OCI-M2 (cell line): ENCODE results near the gene CDH23.

Source experiments
- DNase-seq: peaks from one replicate; lab custom pipeline; 2025; ENCODE audit not compliant: unreplicated experiment; lab: John Stamatoyannopoulos, UW

CDH23 gene

DNA sequence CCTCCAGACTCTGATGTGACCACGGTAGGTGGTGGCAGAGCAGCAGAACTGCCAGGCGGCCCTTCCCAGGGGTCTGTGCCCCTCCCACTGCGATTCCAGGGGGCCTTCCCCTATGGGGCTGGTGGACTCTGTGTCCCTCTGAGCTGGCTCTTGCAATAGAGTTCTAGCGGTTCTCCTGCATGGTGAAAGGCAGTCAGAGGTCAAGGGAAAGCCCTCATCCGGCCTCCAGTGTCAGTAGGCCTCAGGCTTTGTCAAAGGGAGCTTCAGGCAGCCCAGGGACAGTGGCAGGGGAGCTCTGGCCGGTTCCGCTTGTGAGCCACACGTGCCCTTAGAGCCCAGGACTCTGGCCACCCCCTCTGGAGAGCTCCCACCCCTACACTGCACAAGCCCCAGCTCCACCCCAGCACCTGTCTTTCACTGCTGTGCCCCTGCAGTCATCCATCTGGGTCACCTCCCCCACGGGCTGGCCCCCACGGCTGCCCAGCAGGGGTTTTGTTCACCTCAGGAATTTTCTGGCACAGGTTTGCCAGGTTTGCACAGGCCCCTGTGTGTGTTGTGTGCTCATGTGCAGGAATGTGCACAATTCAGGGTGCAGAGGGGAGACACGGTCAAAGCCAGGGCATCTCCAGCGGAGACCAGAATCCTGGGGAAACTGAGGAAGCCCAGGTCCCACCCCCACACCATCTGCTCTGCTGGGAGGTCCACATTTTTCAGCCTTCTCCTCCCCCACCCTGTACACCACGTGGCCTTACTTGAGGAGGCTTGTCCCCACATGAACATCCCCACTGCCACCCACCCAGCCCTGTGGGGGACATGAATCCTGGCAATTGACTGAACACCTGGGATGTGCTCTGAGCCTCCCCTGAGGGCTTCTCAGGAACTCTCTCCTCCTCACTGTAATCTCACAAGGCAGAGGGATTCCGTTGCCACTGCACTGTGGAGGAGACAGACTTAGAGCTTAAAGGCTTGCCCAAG is 299.1 kb downstream of the CDH23 start:
- no peak for DNase-seq

DNA sequence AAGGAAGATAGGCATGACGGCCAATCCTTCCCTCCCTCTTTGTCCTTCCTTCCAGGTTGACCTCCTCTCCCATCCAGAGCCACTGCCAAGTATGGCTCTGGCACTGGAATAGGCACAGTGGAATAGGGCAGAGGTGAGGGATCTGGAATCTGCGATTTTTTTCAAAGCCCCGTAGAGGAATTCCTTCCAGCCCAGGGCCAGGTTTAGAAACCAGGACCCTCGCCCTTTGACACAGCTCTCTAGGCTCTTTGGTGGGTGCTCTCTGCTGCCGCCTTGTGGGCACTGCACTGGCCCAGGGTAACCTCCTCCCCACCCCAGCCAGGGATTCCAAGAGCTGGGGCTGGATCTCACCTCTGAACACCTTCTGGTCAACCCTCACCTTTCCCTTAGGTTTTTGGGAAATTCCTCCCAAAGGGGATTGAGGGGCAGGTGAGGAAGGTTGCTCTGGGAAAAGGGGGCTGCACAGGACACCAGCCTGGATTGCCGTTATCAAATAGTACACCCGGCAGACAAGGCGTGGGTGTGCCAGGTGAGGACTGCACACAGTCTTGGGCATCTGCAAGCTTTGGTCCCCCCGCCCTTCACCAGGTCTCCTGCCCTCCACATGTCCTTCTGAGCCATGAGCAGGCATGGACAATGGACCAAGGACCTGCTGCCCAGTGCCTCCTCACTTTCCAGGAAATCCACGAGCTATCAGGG is 300.1 kb downstream of the CDH23 start:
- no peak for DNase-seq

DNA sequence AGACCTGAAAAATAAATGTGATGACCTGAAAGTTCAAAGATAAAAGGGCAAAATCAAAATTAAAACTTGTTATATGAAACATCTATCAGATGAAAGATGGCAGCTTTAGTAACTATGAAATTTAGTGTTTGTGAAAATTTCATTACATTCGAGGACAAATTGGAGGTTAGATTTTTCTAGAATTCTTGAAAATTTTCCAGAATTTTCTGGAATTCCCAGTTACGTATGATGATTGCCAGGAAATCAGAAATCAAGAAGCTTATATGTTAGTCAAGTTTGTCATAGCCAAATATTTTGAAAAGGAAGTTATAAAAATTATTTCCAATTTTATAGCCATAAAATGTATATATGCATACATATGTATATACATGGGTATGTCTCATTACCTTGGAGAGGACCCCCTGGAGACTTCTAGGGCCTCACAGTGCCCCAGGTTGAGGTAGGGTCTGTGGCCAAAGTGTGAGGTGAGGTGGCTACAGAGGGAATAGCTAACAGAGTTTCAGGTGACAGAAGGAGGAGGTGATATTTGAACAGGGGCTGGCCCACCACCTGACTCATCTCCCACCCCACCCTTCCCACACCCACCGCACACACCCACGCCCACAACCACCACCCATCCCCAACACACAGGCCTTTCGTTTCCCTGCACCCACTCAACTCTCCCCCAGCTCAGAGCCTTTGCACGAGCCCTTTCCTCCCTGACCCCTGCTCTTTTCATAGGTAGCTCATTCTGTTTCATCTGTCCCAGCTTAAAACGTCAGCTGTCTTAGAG is 301.4 kb downstream of the CDH23 start:
- DNase-seq: no peak

- DNase-seq: no peak
These were observed 302.0 kb downstream of the CDH23 start for GRCh38 chr10:71698737-71699136.

GRCh38 chr10:71700731-71701368 is 304.1 kb downstream of the CDH23 start:
- DNase-seq: no peak

- no peak for DNase-seq
These were observed 304.9 kb downstream of the CDH23 start for GRCh38 chr10:71701496-71702132.

GRCh38 chr10:71703577-71703976 is 306.9 kb downstream of the CDH23 start:
- no peak for DNase-seq

- DNase-seq: no peak
These were observed 308.1 kb downstream of the CDH23 start for GRCh38 chr10:71704816-71705215.

- no peak for DNase-seq
These were observed 308.9 kb downstream of the CDH23 start for GRCh38 chr10:71705582-71705981.

DNA sequence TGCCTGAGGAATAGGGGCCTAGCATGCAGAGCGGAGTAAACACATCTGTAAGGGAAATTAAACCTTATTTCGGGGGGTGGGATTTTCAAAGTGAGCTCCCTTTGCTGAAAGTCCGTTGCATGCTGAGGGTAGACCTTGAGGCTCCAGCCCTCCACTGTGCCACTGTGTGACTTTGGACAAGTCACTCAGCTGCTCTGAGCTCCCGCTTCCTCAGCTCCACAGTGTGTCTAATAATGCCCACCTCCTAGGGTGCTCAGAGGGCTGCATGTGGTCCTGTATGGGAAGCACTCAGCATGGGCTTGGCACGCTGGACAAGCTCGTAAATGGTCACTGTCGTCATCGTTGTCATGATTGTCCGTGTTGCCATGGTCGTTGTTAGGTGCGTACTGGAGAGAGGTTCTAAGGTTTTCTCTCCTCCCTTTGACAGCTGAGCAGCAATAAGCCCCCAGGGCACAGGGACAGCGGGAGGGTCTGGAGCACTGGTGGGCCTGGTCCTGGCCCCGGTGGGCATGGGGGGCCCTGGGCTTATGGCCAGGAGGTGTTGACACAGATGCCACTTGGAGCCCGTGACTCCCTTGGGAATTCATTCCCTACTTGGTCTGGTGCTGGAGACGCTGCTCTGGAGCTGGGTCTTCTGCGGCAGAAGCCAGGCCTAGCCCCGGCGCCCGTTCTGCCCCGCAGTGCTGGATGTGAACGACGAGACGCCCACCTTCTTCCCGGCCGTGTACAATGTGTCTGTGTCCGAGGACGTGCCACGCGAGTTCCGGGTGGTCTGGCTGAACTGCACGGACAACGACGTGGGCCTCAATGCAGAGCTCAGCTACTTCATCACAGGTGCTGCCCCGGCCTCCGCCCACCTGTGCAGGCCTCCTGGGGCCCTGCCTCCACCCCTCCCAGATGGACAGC is 309.7 kb downstream of the CDH23 start:
- no peak for DNase-seq

DNA sequence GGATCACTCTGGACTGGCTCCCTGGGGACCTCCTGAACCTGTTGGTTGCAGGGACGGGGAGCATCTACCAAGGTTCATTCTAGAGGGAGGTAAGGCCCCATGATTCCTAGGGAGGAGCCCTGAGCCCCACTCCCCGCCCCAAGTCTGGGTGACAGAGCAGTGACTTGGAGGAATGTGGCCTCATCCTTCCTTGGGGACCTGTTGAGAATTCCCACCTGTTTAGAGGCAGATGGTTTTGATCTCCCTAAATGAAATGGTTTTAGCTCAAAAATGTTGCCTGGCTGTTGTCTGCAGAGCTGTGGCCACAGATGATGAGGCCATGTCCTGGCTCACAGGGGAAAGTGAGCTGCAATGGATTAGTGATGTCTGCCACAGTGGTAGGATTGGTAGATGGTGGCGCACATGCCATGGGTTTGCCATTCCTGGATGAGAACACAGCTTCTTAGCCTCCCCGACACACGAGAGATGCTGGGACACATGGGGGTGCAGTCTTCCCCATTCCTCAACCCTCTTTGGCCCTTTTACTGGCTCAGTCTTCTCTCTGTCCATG is 310.6 kb downstream of the CDH23 start:
- no peak for DNase-seq

DNA sequence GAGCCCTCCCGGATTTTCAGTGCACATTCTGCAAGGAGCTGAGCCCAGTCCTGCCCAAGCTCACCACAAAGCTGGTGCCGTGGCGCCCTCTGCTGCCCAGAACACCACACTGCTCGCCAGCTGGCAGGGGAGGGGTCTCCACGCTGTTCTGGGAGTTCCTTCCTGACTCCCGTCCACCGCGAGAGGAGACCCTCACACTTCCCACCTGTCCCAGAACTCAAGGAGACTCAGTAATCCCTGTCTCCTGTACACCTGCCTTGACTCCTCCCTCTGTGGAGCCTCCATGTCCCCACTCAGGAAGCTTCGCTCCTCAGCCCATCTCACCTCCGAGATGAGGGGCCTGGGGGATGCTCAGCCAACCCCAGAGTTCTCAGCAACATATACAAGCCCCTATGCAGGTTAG is 311.6 kb downstream of the CDH23 start:
- DNase-seq: no peak

DNA sequence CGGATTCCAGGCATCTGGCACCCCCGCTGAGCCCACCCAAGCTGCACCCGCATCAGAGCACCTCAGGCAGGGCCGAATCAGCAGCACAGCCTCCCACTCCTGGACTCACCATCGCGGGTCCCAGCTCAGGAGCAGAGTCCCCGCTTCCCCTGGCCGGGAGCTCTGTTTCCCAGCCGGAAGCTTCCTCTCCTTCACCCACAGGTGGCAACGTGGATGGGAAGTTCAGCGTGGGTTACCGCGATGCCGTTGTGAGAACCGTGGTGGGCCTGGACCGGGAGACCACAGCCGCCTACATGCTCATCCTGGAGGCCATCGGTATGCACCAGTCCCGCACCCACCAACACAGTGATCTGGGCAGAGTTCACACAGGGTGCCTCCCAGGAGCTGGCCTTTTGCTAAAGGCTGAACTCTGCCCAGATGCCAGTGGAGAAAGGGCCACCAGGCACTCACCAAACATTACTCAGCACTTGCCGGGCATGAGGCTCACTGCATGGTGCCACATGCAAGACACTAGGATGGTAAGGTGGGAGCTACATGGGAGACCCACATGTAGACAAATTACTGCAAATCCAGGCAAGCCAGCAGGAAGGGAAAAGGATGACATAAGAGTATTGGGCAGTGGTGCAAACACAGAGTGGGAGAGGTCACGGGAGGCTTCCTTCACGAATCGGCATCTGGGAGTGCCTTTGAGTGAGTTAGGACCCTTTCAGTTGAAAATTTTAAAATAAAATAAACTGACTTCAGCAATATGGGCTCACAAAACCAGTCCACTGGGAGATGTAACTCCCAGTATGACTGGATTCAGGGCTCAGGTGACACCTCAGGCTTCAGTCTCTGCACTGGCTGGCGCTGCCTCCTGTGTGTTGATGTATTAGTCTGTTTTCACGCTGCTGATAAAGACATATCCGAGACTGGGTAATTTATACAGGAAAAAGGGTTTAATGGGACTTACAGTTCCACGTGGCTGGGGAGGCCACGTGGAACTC is 312.5 kb downstream of the CDH23 start:
- DNase-seq: no peak

DNA sequence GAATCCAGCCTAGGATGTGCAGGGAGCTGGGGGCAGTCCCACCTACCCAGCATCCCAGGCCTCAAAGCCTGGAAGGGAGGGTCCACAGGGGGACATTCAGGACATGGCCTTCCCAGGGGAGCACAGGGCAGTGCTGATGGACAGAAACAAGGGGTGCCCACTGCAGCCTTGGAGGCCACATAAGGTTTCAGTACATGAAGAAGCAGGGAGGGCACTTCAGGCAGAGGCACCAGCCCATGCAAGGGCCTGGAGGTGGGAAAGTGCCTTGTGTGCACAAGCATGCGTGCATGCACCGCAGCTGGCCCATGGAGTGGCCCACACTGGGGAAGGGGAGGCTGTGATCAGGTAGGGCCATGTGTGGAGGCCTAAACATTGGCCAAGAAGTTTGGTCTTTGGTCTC is 313.8 kb downstream of the CDH23 start:
- no peak for DNase-seq

GRCh38 chr10:71711052-71711623 is 314.4 kb downstream of the CDH23 start:
- DNase-seq: no peak

DNA sequence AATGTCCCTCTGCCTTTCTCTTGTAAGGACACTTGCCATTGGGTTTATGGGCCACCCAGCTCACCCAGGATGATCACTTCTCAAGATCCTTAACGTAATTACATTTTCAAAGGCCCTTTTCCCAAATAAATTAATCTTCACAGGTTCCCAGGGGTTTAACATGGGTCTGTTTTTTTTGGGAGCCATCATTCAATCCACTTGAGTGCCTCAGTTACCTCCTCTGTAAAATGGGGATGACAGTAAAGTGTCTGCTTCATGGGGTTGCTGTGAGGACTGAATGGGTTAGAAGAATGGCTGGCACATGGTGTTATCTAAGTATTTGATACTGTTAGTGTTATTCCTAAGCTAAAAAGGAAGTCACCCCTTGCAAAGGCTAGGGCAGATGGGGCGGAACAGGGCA is 315.4 kb downstream of the CDH23 start:
- DNase-seq: no peak

GRCh38 chr10:71712572-71713134 is 315.9 kb downstream of the CDH23 start:
- no peak for DNase-seq
